Measurements from ENCODE around the gene CENPP. TPM values are rescaled to one million over a fixed set of nuclear protein-coding genes. Genes with fewer than 3 reads are reported as not detected.

CENPP gene
- total RNA-seq, 1 experiment from 2014 or later = 14.3 TPM

- TF ChIP-seq ZNF532 (CRISPR knock-in tag; IDR thresholded peaks at IDR 0.05; ENCODE audit: borderline replicate concordance) (no peak), TEAD4 (CRISPR knock-in tag; IDR thresholded peaks at IDR 0.05) (no peak)
- TF ChIP-seq, protein P1, sequence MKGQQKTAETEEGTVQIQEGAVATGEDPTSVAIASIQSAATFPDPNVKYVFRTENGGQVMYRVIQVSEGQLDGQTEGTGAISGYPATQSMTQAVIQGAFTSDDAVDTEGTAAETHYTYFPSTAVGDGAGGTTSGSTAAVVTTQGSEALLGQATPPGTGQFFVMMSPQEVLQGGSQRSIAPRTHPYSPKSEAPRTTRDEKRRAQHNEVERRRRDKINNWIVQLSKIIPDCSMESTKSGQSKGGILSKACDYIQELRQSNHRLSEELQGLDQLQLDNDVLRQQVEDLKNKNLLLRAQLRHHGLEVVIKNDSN (CRISPR knock-in tag; IDR thresholded peaks at IDR 0.05) = no peak
Observed at GRCh38 chr9:92612292-92612691, 286.5 kb downstream of the CENPP start (continued).

DNA sequence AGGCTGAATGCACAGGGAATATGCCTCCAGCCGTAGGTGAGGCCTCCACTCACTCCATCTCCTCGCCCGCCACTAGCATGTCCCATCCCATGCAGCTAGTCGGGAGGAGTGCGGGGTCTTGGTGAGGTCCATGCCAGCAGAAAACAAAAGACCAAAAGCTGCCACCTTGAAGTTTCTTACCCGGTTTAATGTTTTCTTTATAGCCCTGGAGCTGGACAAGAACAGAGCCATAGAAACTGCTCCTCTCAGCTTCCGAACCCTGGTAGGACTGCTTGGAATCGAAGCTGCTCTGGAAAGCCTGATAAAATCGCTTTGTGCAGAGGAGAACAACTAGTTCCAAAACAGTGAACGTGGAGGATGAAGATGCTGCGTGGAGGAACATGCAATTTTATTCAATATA, 287.1 kb downstream of the CENPP start:
- ChIA-PET CTCF (no interaction called here), POLR2A (no interaction called here)
- H3K4me3 Mint-ChIP-seq = no peak overlapping the region
- H3K4me1 Mint-ChIP-seq = no peaks in the 10 kb centered on the region
- TF ChIP-seq, protein P2, sequence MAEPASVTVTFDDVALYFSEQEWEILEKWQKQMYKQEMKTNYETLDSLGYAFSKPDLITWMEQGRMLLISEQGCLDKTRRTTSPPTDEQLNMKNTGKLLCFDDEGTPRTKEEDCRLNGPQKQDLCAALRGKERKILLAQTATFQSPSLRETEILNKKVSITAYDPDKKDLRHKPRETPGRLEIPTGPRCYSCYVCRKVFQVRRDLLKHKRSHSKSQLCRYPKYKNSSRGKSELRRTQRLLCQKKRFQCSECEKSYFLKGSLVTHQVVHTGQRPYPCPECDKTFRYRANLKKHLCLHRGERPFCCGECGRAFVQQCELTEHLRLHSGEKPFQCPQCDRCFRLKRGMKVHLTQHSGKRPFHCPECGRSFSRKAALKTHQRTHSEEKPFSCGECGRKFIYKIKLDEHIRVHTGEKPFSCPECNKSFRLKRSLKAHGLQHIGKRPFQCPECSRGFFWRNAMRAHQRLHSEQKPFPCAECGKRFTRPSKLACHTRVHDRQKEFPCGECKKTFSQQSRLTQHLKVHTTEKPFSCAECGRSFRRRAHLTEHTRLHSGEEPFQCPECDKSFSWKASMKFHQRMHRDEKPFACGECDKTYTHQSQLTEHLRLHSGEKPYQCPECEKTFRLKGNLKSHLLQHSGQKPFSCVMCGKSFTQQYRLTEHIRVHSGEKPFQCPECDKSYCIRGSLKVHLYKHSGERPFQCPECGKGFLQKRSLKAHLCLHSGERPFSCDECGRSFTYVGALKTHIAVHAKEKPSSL (CRISPR knock-in tag; conservative IDR thresholded peaks at IDR 0.05) = no peak
- TF ChIP-seq, protein P3, sequence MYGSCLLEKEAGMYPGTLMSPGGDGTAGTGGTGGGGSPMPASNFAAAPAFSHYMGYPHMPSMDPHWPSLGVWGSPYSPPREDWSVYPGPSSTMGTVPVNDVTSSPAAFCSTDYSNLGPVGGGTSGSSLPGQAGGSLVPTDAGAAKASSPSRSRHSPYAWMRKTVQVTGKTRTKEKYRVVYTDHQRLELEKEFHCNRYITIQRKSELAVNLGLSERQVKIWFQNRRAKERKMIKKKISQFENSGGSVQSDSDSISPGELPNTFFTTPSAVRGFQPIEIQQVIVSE (CRISPR knock-in tag; IDR thresholded peaks at IDR 0.05; ENCODE audit: borderline replicate concordance) = no peak
- TF ChIP-seq TEAD4 (CRISPR knock-in tag; IDR thresholded peaks at IDR 0.05) (no peak), ZNF671 (CRISPR knock-in tag; IDR thresholded peaks at IDR 0.05) (no peak), ZNF416 (CRISPR knock-in tag; IDR thresholded peaks at IDR 0.05) (no peak), SOX15 (CRISPR knock-in tag; IDR thresholded peaks at IDR 0.05) (no peak), ZSCAN18 (CRISPR knock-in tag; IDR thresholded peaks at IDR 0.05) (no peak), KAT7 (CRISPR knock-in tag; IDR thresholded peaks at IDR 0.05; ENCODE audit: borderline replicate concordance) (no peak), NR1H2 (CRISPR knock-in tag; IDR thresholded peaks at IDR 0.05) (no peak), RORB (CRISPR knock-in tag; IDR thresholded peaks at IDR 0.05) (no peak), FOXJ3 (CRISPR knock-in tag; IDR thresholded peaks at IDR 0.05; ENCODE audit: borderline replicate concordance) (no peak), ERG (CRISPR knock-in tag; IDR thresholded peaks at IDR 0.05) (no peak), NFE2L1 (CRISPR knock-in tag; IDR thresholded peaks at IDR 0.05) (no peak), GABPB1 (CRISPR knock-in tag; IDR thresholded peaks at IDR 0.05) (no peak)
- TF ChIP-seq, protein P4, sequence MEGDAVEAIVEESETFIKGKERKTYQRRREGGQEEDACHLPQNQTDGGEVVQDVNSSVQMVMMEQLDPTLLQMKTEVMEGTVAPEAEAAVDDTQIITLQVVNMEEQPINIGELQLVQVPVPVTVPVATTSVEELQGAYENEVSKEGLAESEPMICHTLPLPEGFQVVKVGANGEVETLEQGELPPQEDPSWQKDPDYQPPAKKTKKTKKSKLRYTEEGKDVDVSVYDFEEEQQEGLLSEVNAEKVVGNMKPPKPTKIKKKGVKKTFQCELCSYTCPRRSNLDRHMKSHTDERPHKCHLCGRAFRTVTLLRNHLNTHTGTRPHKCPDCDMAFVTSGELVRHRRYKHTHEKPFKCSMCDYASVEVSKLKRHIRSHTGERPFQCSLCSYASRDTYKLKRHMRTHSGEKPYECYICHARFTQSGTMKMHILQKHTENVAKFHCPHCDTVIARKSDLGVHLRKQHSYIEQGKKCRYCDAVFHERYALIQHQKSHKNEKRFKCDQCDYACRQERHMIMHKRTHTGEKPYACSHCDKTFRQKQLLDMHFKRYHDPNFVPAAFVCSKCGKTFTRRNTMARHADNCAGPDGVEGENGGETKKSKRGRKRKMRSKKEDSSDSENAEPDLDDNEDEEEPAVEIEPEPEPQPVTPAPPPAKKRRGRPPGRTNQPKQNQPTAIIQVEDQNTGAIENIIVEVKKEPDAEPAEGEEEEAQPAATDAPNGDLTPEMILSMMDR (IDR thresholded peaks at IDR 0.05) = no peak
- peaks cover 33% of the 10 kb centered on the region for H3K36me3 Mint-ChIP-seq
- H3K27me3 Mint-ChIP-seq (ENCODE audit: low read depth) = no peaks in the 10 kb centered on the region
- no peaks in the 10 kb centered on the region for H3K9me3 Mint-ChIP-seq
- ATAC-seq (no peak), DNase-seq (ENCODE audit: low spot score) (no peak)
- H3K27ac Mint-ChIP-seq = no peak overlapping the region
